Lung (tissue), 12 donors: ENCODE measurements around the gene OVOL1. TPM values are rescaled to one million over a fixed set of nuclear protein-coding genes. Genes with fewer than 3 reads are reported as not detected.

Experiments
- ATAC-seq: fragments of 200-7000 bp; cut with Tn5 transposase; one replicate; pipeline ENCODE4 v1.9.1; 2020; ENCODE audit warnings: moderate number of reproducible peaks; ENCODE audit not compliant: insufficient read depth, low FRiP score
- DNase-seq, 3 donors: peaks; one replicate each; pipeline ENCODE4 v3.0.0-alpha.2; 2013 to 2017
- H3K27ac ChIP-seq, 2 donors: one replicate each; pipeline ENCODE4 v1.5.1; 2013; ENCODE audit warnings: mild to moderate bottlenecking in 2 of 2, moderate library complexity in 2 of 2, control low read depth in 1 of 2, inconsistent platforms in 1 of 2, low read depth in 1 of 2, low read length in 1 of 2
- H3K27me3 ChIP-seq, 3 donors: one replicate each; pipeline ENCODE4 v1.5.1; 2013; ENCODE audit warnings: low read length in 2 of 3; ENCODE audit not compliant: control insufficient read depth in 3 of 3, insufficient read depth in 3 of 3
- H3K36me3 ChIP-seq, 4 donors: one replicate each; pipeline ENCODE4 v1.5.1; 2013; ENCODE audit warnings: low read length in 4 of 4, mild to moderate bottlenecking in 1 of 4, moderate library complexity in 1 of 4; ENCODE audit not compliant: control insufficient read depth in 4 of 4, insufficient read depth in 4 of 4
- H3K4me1 ChIP-seq, 5 donors: one replicate each; pipeline ENCODE4 v1.5.1; 2013; ENCODE audit warnings: low read length in 5 of 5, mild to moderate bottlenecking in 2 of 5, moderate library complexity in 1 of 5; ENCODE audit not compliant: control insufficient read depth in 5 of 5, insufficient read depth in 5 of 5
- H3K4me3 ChIP-seq: one replicate; pipeline ENCODE4 v1.5.1; 2013; ENCODE audit warnings: mild to moderate bottlenecking, control low read depth, moderate library complexity
- H3K9ac ChIP-seq, 2 donors: one replicate each; pipeline ENCODE4 v1.5.1; 2013; ENCODE audit warnings: low read length in 2 of 2, control low read depth in 1 of 2; ENCODE audit not compliant: insufficient read depth in 1 of 2
- H3K9me3 ChIP-seq, 4 donors: one replicate each; pipeline ENCODE4 v1.5.1; 2013; ENCODE audit warnings: low read length in 3 of 4, mild to moderate bottlenecking in 1 of 4, moderate library complexity in 1 of 4; ENCODE audit not compliant: control insufficient read depth in 4 of 4, insufficient read depth in 3 of 4
- WGBS, 2 donors: extraction: QIAGEN DNeasy Blood & Tissue Kit; methylation state at CpG; one replicate each; pipeline ENCODE4 v1.1.7; 2013; 5-methylcytosine and 5-hydroxymethylcytosine counted together
- polyA plus RNA-seq, 2 donors: library from polyadenylated mRNA; stranded (reverse); fragments of 200-250 nt; gene quantifications; one replicate each; pipeline ENCODE4 v1.2.1, GENCODE V29; 2013
- total RNA-seq, 2 donors: library from RNA; depleted of rRNA in 1 of 2; stranded (reverse); fragments of >200 nt in 1 of 2; gene quantifications; one replicate each; pipeline ENCODE4 v1.2.1, GENCODE V29; 2014 to 2021
- TF ChIP-seq, protein P1 (sequence below): IDR thresholded peaks from 2 replicates; pipeline ENCODE4 v1.5.1; 2012; ENCODE audit warnings: mild to moderate bottlenecking; ENCODE audit errors: control extremely low read depth, extremely low read depth
- donor health status: control.
- donor health status: control.
- donor health status: Bipolar disorder and iron deficiency.
- donor health status: healthy.
- donor health status: DM: yes; HTN: yes; CAD: no.

OVOL1 gene
- total and polyA plus RNA-seq, 4 donors: 0.17 to 1.4 (median 0.87) TPM

- no peaks in the 10 kb centered on the region for H3K27me3 ChIP-seq
- WGBS, 2 donors: 87 to 97% methylated on average over 13 of the region's 13 CpGs
These were observed 10.8 kb downstream of the OVOL1 start for GRCh38 chr11:65797711-65798110.

DNA sequence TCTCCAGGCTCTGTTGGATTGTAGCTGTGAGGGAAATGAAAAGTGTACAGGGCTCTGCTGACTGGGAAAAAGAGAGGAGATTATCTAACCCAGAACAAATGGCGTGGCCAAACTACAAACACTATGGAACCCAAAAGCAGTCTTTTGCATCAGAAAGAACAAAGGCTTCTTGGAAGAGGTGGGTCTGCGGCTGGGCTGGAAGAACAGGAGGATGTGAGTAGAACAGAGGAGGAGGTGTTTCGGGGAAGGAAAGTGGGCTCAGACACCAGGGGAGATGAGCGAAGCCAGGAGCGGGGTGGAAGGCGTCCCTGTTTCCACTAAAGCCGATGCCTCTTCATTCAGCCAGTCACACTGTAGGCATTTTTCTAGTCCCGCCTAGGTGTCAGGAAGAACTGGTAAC lies 12.0 kb downstream of the OVOL1 start:
- no peak for ATAC-seq
- DNase-seq: no peak
- Histone ChIP-seq H3K4me3 (no peak overlapping the region), H3K36me3 (no peaks in the 10 kb centered on the region), H3K9ac (no peak overlapping the region), H3K9me3 (peaks cover 0 to 3% (median 0%) of the 10 kb centered on the region in 4 donors), H3K4me1 (peaks cover 0 to 14% (median 0%) of the 10 kb centered on the region in 5 donors), H3K27ac (no peak overlapping the region), H3K27me3 (peaks cover 0 to 9% (median 0%) of the 10 kb centered on the region in 3 donors)
- 91 to 96% methylated on average over 8 of the region's 8 CpGs for WGBS, 2 donors
- TF ChIP-seq, protein P1, sequence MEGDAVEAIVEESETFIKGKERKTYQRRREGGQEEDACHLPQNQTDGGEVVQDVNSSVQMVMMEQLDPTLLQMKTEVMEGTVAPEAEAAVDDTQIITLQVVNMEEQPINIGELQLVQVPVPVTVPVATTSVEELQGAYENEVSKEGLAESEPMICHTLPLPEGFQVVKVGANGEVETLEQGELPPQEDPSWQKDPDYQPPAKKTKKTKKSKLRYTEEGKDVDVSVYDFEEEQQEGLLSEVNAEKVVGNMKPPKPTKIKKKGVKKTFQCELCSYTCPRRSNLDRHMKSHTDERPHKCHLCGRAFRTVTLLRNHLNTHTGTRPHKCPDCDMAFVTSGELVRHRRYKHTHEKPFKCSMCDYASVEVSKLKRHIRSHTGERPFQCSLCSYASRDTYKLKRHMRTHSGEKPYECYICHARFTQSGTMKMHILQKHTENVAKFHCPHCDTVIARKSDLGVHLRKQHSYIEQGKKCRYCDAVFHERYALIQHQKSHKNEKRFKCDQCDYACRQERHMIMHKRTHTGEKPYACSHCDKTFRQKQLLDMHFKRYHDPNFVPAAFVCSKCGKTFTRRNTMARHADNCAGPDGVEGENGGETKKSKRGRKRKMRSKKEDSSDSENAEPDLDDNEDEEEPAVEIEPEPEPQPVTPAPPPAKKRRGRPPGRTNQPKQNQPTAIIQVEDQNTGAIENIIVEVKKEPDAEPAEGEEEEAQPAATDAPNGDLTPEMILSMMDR: no peak

More at GRCh38 chr11:65797711-65798110, 10.8 kb downstream of the OVOL1 start:
- no peak overlapping the region for H3K4me3 ChIP-seq
- H3K9me3 ChIP-seq: peaks cover 0 to 3% (median 0%) of the 10 kb centered on the region in 4 donors
- no peak overlapping the region for H3K27ac ChIP-seq
- TF ChIP-seq, protein P1: no peak
- H3K9ac ChIP-seq: no peak overlapping the region
- H3K4me1 ChIP-seq: peaks cover 0 to 14% (median 3%) of the 10 kb centered on the region in 5 donors
- no peaks in the 10 kb centered on the region for H3K36me3 ChIP-seq
- no peak for DNase-seq
- ATAC-seq: no peak

DNA sequence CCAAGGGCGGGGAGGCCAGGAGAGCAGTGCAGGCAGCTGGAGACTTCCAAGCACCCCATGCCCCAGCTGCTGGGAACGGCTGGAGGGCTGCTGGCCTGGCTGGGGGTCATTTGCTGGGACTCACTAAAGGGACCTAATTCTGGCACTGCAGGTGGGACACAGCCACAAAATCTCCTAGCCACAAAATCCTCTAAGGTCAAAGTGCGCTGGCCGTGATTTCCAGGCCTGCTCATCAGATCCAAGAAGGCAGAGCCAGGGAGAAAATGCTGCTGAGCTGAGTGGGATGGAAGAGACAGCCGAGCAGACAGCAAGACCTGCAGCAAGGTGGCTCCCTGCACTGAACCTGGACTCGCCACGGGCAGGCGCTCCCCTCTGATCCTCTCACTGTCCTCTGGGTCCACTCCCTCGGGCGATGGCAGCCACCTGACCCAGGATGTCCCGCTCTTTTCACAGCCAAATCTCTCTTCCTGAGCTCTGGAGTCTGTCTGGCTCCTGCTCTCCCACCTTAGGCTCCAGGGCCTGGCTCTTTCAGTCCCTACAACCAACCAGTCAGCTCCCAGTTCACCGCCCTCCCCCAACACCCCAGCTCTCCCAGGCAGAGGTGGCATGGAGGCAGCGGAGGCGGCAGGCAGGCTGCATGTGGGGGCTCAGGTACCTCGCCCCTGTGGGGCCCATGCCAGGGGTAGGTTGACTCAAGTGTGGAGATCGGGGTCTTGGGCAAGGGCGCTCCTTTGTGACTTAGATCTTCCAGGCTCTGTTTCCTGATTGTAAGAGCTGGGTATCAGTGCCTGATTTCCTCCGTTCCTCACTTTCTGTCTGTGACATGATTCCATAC lies 14.5 kb downstream of the OVOL1 start:
- whole genome bisulfite sequencing, 2 donors: 83 to 86% methylated on average over 18 of the region's 18 CpGs
- ATAC-seq: no peak
- peaks cover 0 to 10% (median 0%) of the 10 kb centered on the region in 3 donors for H3K27me3 ChIP-seq

More for the DNA sequence above, 14.5 kb downstream of the OVOL1 start:
- H3K4me1 ChIP-seq: peaks cover 0 to 11% (median 0%) of the 10 kb centered on the region in 5 donors
- no peak overlapping the region for H3K27ac ChIP-seq
- TF ChIP-seq, protein P1: no peak
- H3K36me3 ChIP-seq: no peaks in the 10 kb centered on the region
- H3K9ac ChIP-seq: no peak overlapping the region
- no peak overlapping the region for H3K4me3 ChIP-seq
- H3K9me3 ChIP-seq: peaks cover 0 to 3% (median 0%) of the 10 kb centered on the region in 4 donors
- no peak for DNase-seq
